HuH-7 (cell line): ENCODE data around the gene OR2T12.
A peak's percentile ranks its signal among the peaks of the same experiment; 100 is the strongest.
"Not testable (repeated sequence)": the region's sequence is repeated elsewhere in the genome, so short reads cannot be mapped to it uniquely, and the experiment has no call there.

Experiments used
- DNase-seq: peaks from one replicate; pipeline ENCODE4 v3.0.0; 2011; ENCODE audit warnings: low spot score

OR2T12 gene

DNA sequence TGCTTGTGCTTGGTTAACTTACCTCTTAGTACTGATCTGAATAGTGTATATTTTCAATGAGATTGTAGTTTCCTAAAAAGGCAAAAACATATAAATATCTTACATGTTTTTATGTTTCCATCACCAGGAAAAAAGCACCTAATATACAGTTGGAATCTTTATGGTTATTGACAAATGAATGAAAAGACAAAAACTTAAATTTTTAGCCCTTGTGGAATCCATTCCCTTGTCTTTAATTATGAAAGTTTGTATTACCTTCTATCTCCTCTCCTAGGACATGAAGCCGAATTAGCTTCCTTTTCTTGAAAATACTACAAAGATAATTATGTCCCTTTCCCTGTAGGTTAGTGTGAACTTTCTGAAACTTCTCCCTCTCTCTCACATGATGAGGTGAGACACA, at the start of gene OR2T12:
Gene OR2T12, minus strand, starts transcription at position 101 of the 400 bp plus-strand sequence. CDS start 7,846 bp downstream, outside the sequence.
- no peak for DNase-seq

DNA sequence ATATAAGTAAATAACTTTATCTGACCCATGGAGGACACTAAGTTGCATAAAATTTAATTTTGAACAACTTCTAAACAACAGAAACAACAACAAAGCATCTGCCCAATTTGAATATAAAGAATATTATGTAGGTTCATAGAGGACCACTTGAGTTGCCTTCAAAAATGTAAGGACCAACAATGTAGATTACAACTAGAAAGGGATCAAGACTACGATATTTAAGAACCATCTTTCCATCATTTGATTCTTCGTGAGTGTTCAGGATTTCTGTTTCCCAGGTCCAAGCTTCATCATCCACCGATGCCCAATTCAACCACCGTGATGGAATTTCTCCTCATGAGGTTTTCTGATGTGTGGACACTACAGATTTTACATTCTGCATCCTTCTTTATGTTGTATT, 45.3 kb upstream of the OR2T12 start, which contains the start of gene OR14C36:
Gene OR14C36, plus strand, starts transcription at position 301 of the 400 bp plus-strand sequence. Its CDS starts 0 bp downstream, at position 301.
- no peak for DNase-seq

- no peak for DNase-seq
These were observed 40.2 kb upstream of the OR2T12 start for GRCh38 chr1:248343451-248343850.

GRCh38 chr1:248324468-248324867, 21.2 kb upstream of the OR2T12 start, which contains the start of gene OR2M7:
Gene OR2M7 (minus strand): TSS chr1:248324568. CDS start chr1:248324568, 0 bp downstream.
- no peak for DNase-seq

GRCh38 chr1:248316796-248317195, 13.6 kb upstream of the OR2T12 start:
- DNase-seq = no peak

- DNase-seq = not testable (repeated sequence)
These were observed 3.5 kb upstream of the OR2T12 start for GRCh38 chr1:248306740-248307139.

DNA sequence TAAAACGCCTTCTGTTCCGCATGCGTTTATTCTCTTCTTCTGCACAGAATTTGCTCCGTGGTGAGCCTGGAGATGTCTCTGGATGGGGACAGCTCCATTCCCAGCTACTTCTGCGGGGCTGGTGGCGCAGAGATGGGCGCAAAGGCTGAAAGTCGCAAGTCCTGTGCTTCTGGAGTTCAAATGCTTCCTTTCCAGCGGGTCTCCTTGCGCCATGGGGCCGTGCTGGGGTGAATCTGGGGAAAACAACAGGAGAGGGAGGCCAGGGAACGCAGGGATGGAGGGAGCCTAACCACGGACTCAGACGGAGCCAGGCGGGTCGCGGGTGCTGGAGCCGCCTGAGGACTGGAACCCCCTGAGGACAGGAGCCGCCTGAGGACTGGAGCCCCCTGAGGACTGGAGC, 2.9 kb upstream of the OR2T12 start:
- DNase-seq = no peak

DNA sequence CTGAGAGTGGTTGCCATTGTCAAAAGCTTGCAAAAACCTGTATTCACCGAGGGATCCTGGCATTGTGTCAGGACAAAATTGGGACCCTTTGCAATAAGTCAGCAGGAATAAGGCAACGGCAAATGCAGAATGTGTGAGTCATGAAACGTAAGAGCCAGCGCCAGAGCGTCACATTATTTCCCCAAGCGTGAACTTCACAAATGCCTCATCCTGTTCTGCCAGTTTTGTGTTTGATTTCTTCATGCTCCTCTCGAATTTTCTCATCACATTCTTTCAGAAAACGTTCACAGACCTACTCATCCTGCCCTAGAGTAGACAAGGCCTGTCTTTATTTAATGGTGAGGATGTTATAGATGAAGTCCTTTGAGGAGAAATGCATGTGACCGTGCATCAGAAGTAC, 2.4 kb upstream of the OR2T12 start:
- not testable (repeated sequence) for DNase-seq

DNA sequence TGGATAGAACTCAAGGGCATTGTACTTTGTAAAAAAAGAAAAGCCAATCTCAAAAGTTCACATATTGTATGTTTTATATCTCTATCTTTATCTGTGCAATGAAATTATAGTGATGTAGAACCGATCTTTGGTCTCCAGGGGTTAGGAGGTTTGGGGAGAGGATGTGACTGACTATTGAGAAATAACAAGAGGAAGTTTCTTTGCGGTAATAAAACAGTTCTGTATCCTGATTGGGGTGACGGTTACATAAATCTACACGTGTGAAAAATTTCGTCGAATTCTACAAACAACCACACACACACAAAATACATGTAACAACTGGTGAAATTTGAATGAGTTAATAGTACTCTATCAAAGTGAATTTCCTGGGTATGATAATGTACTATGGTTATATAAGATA, 14.8 kb downstream of the OR2T12 start:
- DNase-seq = no peak

DNA sequence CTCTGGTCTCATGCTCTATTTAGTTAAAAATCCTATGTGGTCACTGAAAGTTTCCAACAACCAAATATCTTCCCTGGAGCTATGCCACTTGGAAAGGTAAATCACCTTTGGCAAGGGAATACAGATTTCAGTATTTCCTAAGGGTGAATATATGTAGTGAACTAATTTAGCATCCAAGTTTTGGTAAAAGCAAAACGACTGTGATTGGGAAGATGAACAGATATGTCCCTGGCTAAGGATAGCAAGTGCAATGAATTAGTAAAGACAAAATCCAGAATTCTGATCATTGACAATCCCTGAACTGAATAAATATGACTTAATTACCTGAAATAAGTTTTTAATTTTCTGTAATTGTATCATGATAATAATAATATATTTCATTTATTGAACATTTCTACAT, 25.3 kb downstream of the OR2T12 start, which contains the start of gene OR2T33:
Gene OR2T33, minus strand, starts transcription at position 101 of the 400 bp plus-strand sequence. CDS start 4,162 bp downstream, outside the sequence.
- no peak for DNase-seq

- DNase-seq = not testable (repeated sequence)
These were observed 30.0 kb downstream of the OR2T12 start for GRCh38 chr1:248273225-248273624.

DNA sequence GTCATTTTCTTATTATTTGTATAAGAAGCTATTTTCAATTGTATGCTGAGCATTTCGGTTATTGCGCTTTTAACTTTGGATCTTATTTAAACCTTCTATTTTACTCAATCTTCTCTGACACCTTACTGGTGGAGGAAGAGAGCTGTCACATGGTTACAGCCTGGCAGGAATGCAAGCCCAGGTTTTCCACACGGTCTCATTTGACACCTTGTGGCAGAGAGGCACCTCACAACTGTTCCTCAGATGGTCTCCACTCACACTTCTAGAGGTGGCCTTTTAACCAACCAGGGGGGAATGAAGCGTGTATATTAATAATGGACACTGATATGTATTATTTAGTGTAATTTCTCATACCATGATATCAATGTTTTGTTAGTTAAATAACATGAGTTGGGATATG, 35.0 kb downstream of the OR2T12 start:
- no peak for DNase-seq

DNA sequence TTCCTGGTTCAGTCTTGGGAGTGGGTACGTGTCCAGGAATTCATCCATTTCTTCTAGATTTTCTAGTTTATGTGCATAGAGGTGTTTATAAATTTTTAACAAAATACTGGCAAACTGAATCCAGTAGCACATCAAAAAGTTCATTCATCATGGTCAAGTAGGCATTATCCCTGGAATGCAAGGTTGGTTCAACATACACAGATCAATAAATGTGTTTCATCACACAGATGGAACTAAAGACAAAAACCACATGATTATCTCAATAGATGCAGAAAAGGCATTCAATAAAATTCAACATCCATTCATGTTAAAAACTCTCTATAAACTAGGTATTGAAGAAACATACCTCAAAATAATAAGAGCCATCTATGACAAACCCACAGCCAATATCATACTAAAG, 43.9 kb downstream of the OR2T12 start:
- DNase-seq = not testable (repeated sequence)

DNA sequence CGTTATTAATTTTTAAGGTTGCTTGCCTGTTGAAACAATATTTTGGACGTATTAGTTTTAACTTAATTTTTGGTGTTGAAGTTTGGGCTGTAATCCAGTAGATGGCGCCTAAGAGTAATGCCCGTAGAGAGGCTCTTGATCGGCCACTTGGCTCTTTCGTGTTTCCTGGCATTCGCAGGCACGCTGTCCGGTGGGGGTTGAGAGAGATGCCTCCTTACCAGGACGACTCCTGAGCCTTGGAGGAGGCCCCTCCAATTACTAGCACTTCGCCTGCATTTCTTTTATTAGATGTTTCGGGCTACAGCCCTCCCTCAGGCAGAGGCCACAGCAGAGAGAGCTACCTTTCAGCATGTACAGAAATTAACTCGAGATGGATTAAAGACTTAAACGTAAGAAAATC, 60.0 kb downstream of the OR2T12 start:
- DNase-seq = peak; percentile 35
